MV-4-11 (cell line): ENCODE measurements around the gene LYST.
"Not testable (repeated sequence)": the region's sequence is repeated elsewhere in the genome, so short reads cannot be mapped to it uniquely, and the experiment has no call there.

Source experiments
- DNase-seq: peaks from one replicate; lab custom pipeline; 2025; lab: John Stamatoyannopoulos, UW

LYST gene

GRCh38 chr1:235817101-235817728 is 49.5 kb downstream of the LYST start:
- no peak for DNase-seq

- DNase-seq: no peak
These were observed 56.9 kb downstream of the LYST start for GRCh38 chr1:235809688-235810397.

- no peak for DNase-seq
These were observed 58.5 kb downstream of the LYST start for GRCh38 chr1:235808223-235808622.

- DNase-seq: no peak
These were observed 60.6 kb downstream of the LYST start for GRCh38 chr1:235806123-235806522.

GRCh38 chr1:235802573-235803346 is 63.9 kb downstream of the LYST start:
- DNase-seq: no peak

GRCh38 chr1:235799264-235799663 is 67.4 kb downstream of the LYST start:
- no peak for DNase-seq

- DNase-seq: no peak
These were observed 75.1 kb downstream of the LYST start for GRCh38 chr1:235791532-235792060.

- DNase-seq: no peak
These were observed 76.6 kb downstream of the LYST start for GRCh38 chr1:235790123-235790522.

- not testable (repeated sequence) for DNase-seq
These were observed 80.3 kb downstream of the LYST start for GRCh38 chr1:235786227-235786898.

GRCh38 chr1:235784950-235785349 is 81.8 kb downstream of the LYST start:
- DNase-seq: no peak

- no peak for DNase-seq
These were observed 83.4 kb downstream of the LYST start for GRCh38 chr1:235783148-235783776.

GRCh38 chr1:235782601-235783000 is 84.1 kb downstream of the LYST start:
- no peak for DNase-seq

- no peak for DNase-seq
These were observed 84.9 kb downstream of the LYST start for GRCh38 chr1:235781807-235782206.

GRCh38 chr1:235779770-235780169 is 86.9 kb downstream of the LYST start:
- DNase-seq: no peak

- DNase-seq: no peak
These were observed 90.3 kb downstream of the LYST start for GRCh38 chr1:235776396-235776795.

- no peak for DNase-seq
These were observed 91.4 kb downstream of the LYST start for GRCh38 chr1:235775246-235775860.

GRCh38 chr1:235767795-235768194 is 98.9 kb downstream of the LYST start:
- peak; percentile 58 for DNase-seq

GRCh38 chr1:235766794-235767285 is 99.9 kb downstream of the LYST start:
- DNase-seq: no peak

GRCh38 chr1:235763962-235764361 is 102.7 kb downstream of the LYST start:
- no peak for DNase-seq

- no peak for DNase-seq
These were observed 107.4 kb downstream of the LYST start for GRCh38 chr1:235759336-235759735.

GRCh38 chr1:235758931-235759330 is 107.8 kb downstream of the LYST start:
- no peak for DNase-seq
